Ishikawa (cell line): ENCODE results near the gene KCNIP4.

Source experiments
- CEBPB ChIP-seq: IDR thresholded peaks from 2 replicates; pipeline ENCODE4 v1.6.1; 2012
- CREB1 ChIP-seq: IDR thresholded peaks from 2 replicates; pipeline ENCODE4 v1.6.1; 2012; ENCODE audit warnings: low read depth
- EGR1 ChIP-seq: IDR thresholded peaks from 2 replicates; pipeline ENCODE4 v1.6.1; 2012
- EP300 ChIP-seq: IDR thresholded peaks from 2 replicates; pipeline ENCODE4 v1.6.1; 2012; ENCODE audit warnings: borderline replicate concordance
- FOXM1 ChIP-seq: IDR thresholded peaks from 2 replicates; pipeline ENCODE4 v1.6.1; 2012; ENCODE audit warnings: low read depth, borderline replicate concordance
- NFIC ChIP-seq: IDR thresholded peaks from 2 replicates; pipeline ENCODE4 v1.6.1; 2012
- RAD21 ChIP-seq: IDR thresholded peaks from 2 replicates; pipeline ENCODE4 v1.6.1; 2012; ENCODE audit warnings: low read depth
- REST ChIP-seq: IDR thresholded peaks from 2 replicates; pipeline ENCODE4 v1.6.1; 2012; ENCODE audit warnings: low read depth, mild to moderate bottlenecking
- TAF1 ChIP-seq: IDR thresholded peaks from 2 replicates; pipeline ENCODE4 v1.6.1; 2012; ENCODE audit warnings: low read depth, mild to moderate bottlenecking
- TCF12 ChIP-seq: IDR thresholded peaks from 2 replicates; pipeline ENCODE4 v1.6.1; 2012; ENCODE audit warnings: low read depth
- TEAD4 ChIP-seq: IDR thresholded peaks from 2 replicates; pipeline ENCODE4 v1.6.1; 2012
- YY1 ChIP-seq: IDR thresholded peaks from 2 replicates; pipeline ENCODE4 v1.6.1; 2012; ENCODE audit warnings: low read depth
- ZBTB7A ChIP-seq: IDR thresholded peaks from 2 replicates; pipeline ENCODE4 v1.6.1; 2012; ENCODE audit warnings: low read depth
- TF ChIP-seq, protein P1 (sequence below): IDR thresholded peaks from 2 replicates; pipeline ENCODE4 v1.6.1; 2012
- TF ChIP-seq, protein P2 (sequence below): IDR thresholded peaks from 2 replicates; pipeline ENCODE4 v1.6.1; 2012

Gene KCNIP4

DNA sequence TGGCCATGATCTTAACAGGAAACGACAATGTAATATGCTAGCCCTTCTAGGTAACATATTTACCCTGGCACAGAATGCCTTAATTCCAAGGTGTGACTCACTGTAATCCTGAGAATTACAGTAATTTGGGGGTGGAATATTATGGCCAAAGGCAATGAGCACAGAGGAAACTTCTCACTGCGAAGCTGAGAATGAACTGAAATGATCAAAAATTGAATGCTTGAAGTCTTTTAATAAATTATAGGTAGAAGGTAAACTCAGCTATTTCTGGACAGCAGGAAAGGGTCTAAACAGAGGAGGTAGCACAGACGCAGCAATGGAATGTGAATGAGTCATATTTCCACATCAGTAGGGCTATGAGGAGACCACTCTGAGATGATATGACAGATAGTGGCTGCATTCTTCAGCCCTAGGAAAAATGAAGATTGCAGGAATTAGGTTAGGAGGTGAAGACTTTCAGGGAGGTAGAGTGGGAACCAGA is 935.7 kb downstream of the KCNIP4 start:
- TF ChIP-seq EP300, result no peak

GRCh38 chr4:21011106-21011505 is 937.5 kb downstream of the KCNIP4 start:
- no peak for TF ChIP-seq CEBPB
- no peak for TF ChIP-seq FOXM1
- no peak for TF ChIP-seq TAF1
- TF ChIP-seq EGR1, result no peak
- no peak for TF ChIP-seq CREB1
- TF ChIP-seq, protein P1, sequence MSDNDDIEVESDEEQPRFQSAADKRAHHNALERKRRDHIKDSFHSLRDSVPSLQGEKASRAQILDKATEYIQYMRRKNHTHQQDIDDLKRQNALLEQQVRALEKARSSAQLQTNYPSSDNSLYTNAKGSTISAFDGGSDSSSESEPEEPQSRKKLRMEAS, result no peak
- TF ChIP-seq, protein P2, sequence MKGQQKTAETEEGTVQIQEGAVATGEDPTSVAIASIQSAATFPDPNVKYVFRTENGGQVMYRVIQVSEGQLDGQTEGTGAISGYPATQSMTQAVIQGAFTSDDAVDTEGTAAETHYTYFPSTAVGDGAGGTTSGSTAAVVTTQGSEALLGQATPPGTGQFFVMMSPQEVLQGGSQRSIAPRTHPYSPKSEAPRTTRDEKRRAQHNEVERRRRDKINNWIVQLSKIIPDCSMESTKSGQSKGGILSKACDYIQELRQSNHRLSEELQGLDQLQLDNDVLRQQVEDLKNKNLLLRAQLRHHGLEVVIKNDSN, result no peak
- TF ChIP-seq RAD21, result no peak
- no peak for TF ChIP-seq TCF12
- no peak for TF ChIP-seq TEAD4

- TF ChIP-seq EGR1 (no peak), EP300 (no peak), REST (no peak), ZBTB7A (no peak), RAD21 (no peak), NFIC (no peak), CREB1 (no peak), YY1 (no peak), CEBPB (no peak), TCF12 (no peak), TEAD4 (no peak), TAF1 (no peak), FOXM1 (no peak)
- TF ChIP-seq, protein P2, result no peak
- TF ChIP-seq, protein P1, result no peak
These were observed 938.6 kb downstream of the KCNIP4 start for GRCh38 chr4:21009956-21010355.

GRCh38 chr4:21005647-21006046 is 942.9 kb downstream of the KCNIP4 start:
- TF ChIP-seq CREB1, result no peak
- no peak for TF ChIP-seq TEAD4
- no peak for TF ChIP-seq EGR1
- TF ChIP-seq REST, result no peak
- no peak for TF ChIP-seq RAD21
- no peak for TF ChIP-seq FOXM1
- TF ChIP-seq YY1, result no peak
- TF ChIP-seq, protein P1, result no peak
- TF ChIP-seq, protein P2, result no peak
- no peak for TF ChIP-seq NFIC
- no peak for TF ChIP-seq EP300
- TF ChIP-seq TAF1, result no peak
- TF ChIP-seq CEBPB, result no peak
- TF ChIP-seq TCF12, result no peak
- no peak for TF ChIP-seq ZBTB7A

DNA sequence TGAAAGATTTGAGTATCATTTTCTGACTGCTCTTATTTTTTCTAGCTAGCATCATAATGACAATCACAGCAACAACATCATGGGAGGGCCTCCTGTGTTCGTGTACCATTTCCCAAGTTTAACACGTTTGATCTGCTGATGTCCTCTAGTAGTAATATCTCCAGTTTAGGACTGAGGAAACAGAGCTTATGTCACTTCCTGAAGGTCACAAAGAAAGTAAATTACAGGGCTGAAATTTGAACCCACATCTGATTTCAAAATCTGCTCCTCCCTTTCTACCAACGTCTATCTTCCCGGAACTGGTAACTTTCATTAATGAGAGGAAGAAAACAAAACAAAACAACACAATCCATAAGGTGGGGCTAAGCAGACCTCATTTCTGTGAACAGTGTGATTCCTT is 945.6 kb downstream of the KCNIP4 start:
- TF ChIP-seq EGR1, result no peak
- no peak for TF ChIP-seq RAD21
- TF ChIP-seq TEAD4, result no peak
- TF ChIP-seq ZBTB7A, result no peak
- TF ChIP-seq TCF12, result no peak
- TF ChIP-seq, protein P2, result no peak
- TF ChIP-seq REST, result no peak
- no peak for TF ChIP-seq CEBPB
- no peak for TF ChIP-seq YY1
- no peak for TF ChIP-seq FOXM1
- TF ChIP-seq NFIC, result no peak
- TF ChIP-seq, protein P1, result no peak
- no peak for TF ChIP-seq TAF1
- no peak for TF ChIP-seq EP300
- TF ChIP-seq CREB1, result no peak
